A204.1 (cell line): ENCODE results near the gene SLC22A1.
"Not testable (repeated sequence)": the region's sequence is repeated elsewhere in the genome, so short reads cannot be mapped to it uniquely, and the experiment has no call there.

ENCODE experiments used
- FAIRE-seq: peaks from 2 replicates; lab custom pipeline; 2012; peaks lifted over from hg19 to GRCh38; lab: Jason Lieb, UNC

Gene SLC22A1

DNA sequence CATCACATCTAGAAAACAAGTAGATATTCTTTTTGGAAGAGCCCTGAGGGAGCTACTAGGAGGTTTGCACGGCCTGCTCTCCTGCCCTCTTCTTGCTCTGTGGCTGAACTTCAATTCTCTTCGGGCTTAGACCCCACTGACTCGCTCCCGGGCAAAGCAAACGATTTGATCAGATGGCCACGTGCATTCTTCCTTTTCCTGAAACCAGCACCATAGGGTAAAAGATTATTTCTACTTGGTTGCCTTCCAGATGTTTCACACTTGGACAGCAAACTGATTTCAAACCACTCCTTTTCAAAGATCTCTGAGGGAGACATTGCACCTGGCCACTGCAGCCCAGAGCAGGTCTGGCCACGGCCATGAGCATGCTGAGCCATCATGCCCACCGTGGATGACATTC is at the start of gene SLC22A1:
TSS of gene SLC22A1 (plus strand) at position 258 of the 400 bp plus-strand sequence. CDS start at position 379, 121 bp downstream.
- no peak for FAIRE-seq

DNA sequence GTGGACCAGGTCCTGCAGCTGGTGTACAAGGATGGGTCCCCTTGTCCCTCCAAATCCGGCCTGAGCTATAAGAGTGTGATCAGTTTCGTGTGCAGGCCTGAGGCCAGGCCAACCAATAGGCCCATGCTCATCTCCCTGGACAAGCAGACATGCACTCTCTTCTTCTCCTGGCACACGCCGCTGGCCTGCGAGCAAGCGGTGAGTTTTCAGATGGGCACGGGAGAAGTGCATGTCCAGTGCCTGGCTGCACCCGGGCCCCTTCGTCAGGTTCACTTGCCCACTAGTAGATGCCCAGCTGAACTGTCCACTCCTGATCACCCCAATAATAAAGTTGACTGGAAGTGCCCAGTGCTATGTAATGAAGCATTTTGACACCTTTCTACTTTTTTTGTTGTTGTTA is 48.3 kb upstream of the SLC22A1 start:
- no peak for FAIRE-seq

DNA sequence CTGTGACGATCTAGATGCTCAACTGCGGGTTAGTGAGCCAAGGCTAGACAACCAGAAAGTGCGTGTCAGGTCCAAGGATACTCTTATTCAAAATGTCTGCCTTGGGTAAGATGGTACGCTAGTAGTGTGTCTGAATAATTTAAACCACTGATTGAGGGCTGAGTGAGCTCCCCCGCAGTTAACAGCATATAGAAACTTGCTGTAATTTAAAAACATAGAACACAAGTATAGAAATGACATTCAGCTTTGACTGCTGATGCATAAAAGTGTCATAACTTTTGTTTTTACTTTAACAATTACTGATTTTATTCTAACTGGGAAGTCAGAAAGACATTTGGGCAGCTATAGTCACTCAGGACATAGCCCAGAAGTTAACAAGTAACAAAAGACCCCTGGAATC is 45.6 kb upstream of the SLC22A1 start:
- FAIRE-seq = no peak

DNA sequence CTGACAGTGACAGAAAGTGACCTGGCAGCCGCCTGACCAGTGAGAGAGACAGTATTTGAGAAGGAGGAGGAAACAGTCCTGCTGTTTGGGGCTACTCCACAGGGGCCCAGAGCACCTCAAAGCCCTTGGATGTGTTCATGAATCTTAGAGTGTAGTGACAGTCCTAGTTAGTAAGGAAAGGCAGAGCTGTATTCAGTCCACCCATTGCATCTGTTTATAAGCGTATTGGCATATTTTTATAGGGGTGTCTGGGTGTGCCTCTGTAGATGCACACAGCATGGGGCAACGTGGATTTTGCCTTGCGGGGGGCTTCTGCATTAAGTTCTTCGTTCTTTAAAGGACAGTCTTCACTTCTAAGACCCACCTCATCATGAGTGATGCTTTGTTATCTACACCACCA is 44.6 kb upstream of the SLC22A1 start:
- FAIRE-seq = no peak

DNA sequence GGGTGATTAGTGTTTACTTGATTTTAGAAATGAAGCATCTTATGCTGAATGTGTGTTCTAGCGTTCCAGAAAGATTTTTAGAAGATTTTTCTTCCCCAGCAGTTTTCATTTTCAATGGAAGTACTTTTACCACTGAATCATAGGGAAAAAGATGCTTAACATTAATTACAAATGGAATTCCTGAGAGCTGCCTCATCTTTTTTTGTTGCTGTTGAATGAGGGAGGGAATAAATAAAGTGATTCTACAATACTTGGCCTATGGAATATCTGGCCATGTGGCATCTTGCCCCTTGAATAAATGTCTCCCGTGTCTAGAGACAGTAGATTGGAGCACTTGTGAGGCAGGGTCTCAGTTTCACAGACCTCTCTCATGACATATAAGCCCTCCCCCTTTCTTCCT is 44.1 kb upstream of the SLC22A1 start:
- FAIRE-seq = no peak

DNA sequence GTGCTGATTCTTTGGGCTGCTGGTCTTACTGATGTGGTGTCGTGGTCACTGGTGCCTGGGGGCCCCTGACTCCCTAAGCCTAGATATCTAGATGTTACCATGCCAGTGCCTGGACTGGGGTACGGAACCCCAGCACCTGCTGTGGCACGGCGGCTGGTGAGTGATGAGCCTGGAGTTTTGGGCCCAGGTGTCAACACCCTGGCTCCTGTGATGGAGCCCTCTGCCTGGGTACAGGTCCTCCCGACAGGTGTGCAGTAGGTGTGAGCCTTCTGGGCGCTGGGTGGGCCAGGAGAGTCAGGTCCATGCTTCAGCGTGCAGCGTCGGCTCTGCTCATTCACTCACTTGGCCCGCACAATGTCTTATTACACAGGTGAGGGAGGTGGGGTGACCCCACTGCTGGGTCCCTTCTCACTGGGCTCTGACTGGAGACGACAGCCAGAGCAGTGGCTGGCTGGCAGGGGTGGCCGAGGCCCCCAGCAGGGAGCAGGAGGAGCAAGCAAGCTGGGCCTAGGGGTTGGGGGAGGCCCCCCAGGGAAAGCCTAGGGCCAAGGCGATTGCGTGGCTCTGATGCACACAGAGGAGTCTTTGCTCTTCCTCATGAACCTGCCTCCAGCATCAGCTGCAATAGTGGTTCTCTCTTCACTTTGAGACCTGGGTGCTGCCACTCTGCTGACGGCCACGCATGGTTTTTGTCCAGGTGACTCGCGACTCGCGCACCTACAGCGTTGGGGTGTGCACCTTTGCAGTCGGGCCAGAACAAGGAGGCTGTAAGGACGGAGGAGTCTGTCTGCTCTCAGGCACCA is 42.5 kb upstream of the SLC22A1 start:
- FAIRE-seq = no peak

DNA sequence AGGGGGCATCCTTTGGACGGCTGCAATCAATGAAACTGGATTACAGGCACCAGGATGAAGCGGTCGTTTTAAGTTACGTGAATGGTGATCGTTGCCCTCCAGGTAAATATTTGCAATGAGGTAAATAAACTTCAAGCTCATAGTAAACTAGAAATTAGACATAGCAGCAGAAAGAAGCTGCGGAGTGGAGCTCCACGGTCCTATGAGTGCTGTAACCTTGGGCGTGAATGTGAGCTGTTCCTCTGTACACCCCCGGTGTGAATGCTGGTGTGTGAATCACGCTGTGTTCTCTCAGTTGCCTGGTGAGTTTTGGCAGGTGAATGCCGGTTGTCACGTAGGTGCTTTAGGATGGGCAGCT is 42.0 kb upstream of the SLC22A1 start:
- no peak for FAIRE-seq

DNA sequence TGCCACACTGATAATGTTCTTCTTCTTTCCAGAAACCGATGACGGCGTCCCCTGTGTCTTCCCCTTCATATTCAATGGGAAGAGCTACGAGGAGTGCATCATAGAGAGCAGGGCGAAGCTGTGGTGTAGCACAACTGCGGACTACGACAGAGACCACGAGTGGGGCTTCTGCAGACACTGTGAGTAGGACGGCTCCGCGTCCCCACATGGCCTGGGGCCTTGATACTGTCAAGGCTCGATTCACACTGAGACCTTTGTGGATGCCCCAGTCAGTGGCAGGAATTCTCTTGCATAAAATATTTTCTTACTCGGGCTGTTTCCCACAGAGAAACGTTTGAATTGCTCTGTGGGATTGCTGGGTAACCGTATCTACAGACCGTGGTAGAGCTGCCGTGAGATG is 41.5 kb upstream of the SLC22A1 start:
- no peak for FAIRE-seq

DNA sequence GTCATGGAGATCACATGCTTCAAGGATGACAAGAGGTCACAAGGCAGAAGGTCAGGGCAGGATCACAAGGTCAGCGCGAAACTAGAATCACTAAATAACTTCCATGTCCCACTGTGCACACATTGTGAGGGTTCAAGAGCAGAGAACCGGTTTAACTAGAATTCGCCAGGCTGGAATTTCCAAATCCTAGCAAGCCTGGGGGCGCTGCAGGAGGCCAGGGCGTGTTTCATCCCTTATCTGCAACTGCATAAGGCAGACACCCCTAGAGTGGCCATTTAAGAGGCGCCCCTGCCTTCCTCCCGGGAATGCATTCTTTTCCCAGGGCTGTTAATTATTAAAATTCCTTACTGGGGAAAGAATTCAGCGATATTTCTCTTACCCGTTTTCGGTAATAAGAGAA is 40.2 kb upstream of the SLC22A1 start:
- no peak for FAIRE-seq

DNA sequence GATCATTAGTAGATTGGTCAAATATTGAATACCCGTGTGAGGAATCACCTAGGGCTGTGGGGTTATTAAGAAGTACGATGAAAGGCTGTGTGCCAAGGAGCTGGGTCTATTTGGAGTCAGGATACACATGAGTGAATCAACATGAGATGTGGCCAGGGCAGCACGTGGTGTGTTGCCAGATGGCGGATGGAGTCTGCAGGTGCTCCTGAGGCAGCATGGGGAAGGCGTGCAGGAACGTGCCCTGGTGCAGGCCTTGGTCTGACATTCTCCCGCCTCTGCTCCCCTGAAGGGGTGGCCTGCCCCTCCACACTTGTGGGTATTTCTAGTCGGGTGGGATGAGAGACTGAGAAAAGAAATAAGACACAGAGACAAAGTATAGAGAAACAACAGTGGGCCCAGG is 39.0 kb upstream of the SLC22A1 start:
- FAIRE-seq = no peak

DNA sequence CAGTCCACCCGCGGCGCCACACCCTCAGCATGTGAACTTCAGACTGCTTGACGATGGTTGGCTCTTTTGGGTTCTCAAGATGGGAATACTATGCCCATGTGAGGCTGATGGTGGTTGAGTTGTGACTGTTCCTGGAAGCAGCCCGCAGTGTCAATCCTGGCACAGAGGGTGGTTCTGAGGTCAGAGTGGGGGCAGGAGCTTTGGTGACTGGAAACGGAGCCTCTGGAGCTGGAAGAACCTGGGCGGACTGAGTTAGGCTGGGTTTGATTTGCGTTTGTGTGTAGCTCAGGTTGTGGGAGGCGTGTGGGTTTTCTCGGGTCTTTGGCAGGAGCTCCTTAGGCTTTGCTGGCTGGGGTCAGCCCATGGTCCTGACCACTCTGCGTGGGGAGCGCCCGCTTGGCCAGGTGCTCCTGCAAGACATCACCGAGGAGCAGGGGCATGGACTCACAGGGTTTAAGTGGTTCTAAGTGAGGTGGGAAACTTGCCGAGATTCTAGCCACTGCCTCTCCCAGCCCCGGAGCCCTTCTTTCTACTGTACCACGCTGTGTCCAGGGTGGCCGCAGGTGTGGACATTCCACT is 37.3 kb upstream of the SLC22A1 start:
- no peak for FAIRE-seq

DNA sequence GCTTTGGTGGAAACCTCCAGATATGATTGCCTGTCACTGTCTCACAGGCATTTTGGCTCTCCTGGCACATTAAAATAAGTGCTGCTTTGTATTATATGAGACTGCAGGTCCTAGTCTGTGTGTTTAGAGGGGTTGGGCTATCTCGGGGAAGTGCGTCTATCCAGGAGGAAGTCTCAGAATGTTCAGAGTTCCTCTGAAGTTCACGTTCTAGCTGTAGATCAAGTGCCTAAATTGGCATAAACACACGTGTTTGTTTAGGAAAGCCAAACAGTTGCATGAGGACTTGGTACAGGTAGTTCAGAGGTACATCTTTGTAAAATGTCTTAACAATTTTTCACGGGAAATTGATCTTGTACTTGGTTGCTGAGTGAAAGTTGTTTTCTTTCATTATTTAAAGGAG is 36.4 kb upstream of the SLC22A1 start:
- FAIRE-seq = no peak

DNA sequence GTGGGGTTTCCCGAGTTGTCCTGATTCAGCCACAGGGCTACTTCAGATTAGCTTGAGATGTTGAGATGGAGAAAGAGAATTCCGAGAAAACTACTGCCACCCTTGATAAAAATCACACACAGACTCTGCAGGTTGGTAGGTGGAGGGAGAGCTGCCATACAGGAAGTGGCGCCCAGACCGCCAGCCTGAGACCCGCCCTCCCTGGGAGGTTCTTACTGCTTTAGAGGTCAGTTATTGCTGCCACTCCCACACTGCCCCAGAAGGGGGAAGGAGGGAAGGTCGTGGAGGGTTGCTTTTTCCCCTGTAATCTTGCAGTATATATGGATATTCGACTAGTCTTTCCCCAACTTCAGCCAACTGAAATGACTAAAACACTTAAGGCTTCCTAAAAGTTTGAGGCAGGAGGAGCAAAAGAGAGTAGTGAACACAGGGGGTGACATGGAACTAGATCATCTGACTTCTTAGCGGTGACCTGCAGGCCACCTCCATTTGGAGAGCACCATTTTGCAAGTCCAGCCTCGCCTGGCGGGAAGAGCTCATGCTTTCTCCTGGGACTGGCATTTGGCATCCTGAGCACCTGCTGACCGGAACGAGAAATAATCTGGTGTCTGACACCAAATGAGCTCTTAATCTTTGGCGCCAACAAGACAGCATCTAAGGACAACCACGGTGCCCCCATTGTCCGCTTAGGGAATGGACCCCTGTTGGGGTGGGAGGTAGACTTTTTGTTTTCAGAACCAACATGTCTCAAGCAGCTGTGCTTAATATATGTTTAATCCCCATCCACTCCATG is 35.7 kb upstream of the SLC22A1 start:
- no peak for FAIRE-seq

DNA sequence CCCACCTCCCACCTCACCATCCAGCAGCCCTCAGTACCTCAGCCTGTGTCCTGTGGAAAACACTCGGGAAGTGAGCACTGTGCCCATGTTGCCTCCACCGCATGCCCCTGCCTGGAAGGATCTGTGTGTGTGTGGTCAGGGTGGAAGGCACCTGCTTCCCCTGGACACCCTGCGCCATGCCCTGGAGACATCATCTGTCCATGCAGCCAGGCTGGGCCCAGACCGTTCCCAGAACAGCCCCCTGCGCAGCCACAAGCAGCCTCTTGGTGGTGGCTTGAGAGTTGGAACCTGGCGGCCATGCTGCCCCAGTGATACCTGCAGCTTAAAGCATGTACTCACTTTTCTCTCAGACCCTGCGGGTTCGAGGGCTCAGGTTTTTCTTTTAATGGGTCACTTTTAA is 34.9 kb upstream of the SLC22A1 start:
- FAIRE-seq = no peak

DNA sequence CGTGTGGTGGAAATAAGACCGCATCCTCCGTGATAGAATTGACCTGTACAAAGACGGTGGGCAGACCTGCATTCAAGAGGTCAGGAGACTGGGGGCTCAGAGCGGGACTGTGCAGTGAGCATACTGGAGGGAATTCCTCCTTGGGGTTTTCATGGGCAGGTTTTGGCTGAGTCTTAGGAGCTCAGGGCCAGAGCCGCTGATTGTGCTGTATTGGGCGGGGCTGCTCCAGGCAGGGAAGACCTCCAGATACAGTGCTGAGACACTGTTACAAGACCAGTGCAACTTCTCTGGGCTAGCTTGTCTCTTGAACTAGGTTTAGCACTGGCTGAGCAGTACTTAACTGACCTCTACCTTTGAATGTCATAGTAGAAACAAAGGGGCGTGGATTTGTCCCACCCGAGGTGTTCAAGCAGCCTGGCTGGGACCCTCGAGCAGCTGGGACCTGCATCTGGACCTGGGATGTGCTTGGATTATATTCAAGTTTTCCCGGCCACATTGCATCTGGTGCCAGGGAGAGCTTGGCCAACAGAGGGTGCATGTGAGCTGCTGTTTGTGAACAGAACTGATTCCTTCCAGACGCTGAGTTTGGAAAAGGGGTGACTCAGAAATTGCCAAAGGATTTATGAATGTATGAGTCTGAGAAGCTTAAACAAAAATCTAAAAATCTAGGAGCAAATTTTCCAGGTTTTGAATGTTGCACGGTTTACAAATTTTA is 33.4 kb upstream of the SLC22A1 start:
- peak; percentile 67 for FAIRE-seq

DNA sequence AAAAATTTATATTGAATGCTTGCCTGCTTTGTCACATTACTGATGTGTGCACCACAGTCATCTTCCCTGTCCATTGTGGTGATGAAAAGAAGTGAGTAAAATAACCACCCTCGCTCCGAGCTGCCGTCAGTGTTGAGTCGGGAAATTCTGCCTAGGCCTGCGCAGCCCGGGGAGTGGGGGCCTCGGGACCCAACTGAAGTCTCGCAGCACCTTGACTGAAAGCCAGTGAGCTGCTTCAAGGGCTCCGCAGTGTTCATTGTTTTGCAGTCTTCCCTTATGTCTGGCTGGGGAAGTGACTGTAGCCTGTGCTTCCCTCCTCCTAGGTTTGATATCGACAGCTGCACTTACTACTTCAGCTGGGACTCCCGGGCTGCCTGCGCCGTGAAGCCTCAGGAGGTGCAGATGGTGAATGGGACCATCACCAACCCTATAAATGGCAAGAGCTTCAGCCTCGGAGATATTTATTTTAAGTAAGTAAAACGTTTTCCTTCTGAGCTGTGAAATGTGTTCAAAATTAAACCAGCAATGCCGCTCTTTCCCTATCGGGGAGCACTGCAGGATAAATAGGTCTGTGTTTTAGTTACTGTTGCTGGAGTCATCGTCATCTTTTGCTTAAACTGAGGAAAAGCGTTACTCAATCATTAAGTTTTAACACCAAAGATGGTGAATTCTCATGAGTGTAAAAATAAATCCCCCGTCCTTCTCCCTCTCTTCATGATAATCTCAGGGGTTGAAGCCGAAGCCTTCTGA is 32.7 kb upstream of the SLC22A1 start:
- no peak for FAIRE-seq

DNA sequence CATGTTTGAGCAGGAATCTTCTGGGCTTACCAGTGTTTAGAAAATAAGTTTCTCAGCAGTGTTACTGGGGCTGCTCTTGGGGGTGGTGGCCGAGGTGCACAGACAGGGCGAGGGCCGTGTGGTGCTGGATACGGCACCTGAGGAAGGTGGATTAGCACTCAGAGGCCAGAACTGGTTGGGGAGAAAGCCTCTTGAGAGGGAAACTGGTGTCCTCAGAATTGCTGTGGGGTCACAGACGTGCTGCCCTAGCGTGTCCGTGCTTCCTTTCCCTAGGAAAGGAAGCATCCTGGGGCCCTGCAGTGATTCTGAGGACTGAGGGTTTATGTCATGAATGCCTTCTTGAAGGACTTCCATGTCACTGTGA is 32.1 kb upstream of the SLC22A1 start:
- no peak for FAIRE-seq

DNA sequence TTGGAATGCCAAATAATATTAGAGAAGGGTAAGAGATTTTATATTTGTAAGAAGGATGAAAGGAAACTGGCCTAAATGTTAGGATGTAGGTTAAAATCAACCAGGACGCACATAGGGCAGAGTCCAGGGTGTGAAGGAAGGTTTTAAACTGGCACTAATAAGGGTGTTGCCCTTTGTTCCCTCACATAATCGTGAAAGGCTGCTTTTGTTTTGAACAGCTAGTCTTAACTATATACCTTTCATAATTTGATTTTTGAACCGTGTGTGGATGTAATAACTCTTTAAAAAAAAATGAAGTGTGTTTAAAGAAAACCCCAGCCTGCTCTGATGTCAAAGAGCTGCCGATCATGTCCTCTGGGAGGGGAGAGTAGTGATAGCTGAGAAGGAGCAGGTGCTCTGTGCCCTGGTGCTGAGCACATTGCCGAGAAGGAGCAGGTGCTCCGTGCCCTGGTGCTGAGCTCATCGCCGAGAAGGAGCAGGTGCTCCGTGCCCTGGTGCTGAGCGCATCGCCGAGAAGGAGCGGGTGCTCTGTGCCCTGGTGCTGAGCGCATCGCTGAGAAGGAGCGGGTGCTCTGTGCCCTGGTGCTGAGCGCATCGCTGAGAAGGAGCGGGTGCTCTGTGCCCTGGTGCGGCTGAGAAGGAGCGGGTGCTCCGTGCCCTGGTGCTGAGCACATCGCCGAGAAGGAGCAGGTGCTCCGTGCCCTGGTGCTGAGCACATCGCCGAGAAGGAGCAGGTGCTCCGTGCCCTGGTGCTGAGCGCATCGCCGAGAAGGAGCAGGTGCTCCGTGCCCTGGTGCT is 31.0 kb upstream of the SLC22A1 start:
- FAIRE-seq = not testable (repeated sequence)

DNA sequence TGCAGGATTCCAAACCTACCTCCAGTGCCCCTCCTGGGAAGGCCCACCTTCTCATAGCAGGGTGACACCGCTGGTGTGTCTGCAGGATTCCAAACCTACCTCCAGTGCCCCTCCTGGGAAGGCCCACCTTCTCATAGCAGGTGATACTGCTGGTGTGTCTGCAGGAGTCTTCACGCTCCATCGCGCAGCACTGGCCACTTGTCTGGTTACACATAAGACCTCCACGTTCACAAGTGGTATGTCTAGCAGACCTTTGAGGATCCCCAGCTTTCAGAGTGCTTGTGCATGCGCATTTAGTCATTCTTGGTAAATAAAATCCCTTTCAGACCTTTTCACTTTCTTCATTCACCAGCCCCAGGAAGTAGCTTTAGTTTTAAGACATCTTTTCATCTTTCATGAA is 29.4 kb upstream of the SLC22A1 start:
- FAIRE-seq = not testable (repeated sequence)

DNA sequence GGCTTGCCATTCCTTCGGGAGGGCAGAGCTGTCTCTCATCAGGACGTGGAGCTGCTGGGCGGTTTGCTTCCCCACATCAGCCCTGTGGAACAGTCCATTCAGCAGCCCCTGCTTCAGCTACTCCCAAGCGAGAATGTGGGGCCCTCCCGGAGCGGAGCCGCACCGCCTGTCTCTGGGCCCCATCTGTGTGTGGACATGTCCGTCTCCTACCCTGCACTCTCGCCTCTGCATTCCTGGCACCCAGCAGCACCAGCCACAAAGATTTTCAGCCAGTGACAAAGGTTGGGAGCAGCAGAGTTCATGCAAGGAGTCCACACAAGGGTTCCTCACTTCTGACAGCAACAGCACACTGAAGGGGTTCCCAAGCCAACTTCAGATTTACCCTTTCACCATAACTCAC is 29.0 kb upstream of the SLC22A1 start:
- FAIRE-seq = no peak

DNA sequence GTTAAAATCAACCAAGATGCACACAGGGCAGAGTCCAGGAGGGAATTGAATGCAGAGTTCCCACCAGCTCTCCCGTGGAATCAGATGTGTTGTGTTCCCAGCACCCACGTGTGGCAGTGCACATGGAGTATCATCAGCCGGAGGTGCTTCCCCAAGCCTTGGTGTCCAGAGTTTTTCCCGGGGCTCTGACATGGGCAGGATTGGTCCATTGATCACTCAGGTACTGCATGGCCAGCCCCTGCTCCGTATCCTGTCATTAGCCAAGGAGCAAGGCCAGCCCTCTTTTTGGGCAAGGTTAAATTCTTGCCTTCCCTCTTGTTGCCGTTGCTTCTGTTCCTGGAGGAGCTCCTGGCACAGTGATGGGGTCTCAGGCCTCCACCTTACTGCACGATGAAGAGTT is 28.6 kb upstream of the SLC22A1 start:
- no peak for FAIRE-seq
